Measurements from ENCODE around the gene SMARCA1.

DNA sequence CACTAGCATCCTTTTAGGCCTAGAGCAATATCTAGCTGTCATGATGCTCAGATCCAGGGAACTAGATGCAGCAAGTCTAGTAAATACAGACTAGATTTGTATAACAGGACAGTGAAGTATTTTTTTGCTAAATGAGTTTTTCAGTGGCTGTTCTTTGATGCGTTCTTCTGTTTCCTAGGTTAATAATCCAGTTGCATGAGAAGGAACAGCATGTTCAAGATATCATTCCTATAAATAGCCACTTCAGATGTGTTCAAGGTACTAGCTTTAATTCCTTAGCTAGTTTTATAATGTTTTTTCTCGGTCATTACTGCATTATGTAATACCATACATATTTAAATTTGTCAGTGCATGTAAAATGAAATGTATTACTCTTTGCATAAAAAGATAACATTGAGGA lies 21.5 kb upstream of the SMARCA1 start:
- TF ChIP-seq, protein P1, sequence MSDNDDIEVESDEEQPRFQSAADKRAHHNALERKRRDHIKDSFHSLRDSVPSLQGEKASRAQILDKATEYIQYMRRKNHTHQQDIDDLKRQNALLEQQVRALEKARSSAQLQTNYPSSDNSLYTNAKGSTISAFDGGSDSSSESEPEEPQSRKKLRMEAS (IDR thresholded peaks at IDR 0.05; ENCODE audit: low read depth, low read length): no peak
- TF ChIP-seq, protein P2, sequence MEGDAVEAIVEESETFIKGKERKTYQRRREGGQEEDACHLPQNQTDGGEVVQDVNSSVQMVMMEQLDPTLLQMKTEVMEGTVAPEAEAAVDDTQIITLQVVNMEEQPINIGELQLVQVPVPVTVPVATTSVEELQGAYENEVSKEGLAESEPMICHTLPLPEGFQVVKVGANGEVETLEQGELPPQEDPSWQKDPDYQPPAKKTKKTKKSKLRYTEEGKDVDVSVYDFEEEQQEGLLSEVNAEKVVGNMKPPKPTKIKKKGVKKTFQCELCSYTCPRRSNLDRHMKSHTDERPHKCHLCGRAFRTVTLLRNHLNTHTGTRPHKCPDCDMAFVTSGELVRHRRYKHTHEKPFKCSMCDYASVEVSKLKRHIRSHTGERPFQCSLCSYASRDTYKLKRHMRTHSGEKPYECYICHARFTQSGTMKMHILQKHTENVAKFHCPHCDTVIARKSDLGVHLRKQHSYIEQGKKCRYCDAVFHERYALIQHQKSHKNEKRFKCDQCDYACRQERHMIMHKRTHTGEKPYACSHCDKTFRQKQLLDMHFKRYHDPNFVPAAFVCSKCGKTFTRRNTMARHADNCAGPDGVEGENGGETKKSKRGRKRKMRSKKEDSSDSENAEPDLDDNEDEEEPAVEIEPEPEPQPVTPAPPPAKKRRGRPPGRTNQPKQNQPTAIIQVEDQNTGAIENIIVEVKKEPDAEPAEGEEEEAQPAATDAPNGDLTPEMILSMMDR (IDR thresholded peaks at IDR 0.05; ENCODE audit: low read depth, low read length): no peak

Measured in NB4 (cell line).